NT2/D1 (cell line): ENCODE measurements around the gene PRKAR2B.
"Not testable (repeated sequence)": the region's sequence is repeated elsewhere in the genome, so short reads cannot be mapped to it uniquely, and the experiment has no call there.

Experiments
- SUZ12 ChIP-seq: IDR thresholded peaks from 2 replicates; pipeline ENCODE4 v1.6.1; 2011; ENCODE audit not compliant: insufficient read length, insufficient read depth; ENCODE audit errors: extremely low read depth
- YY1 ChIP-seq: IDR thresholded peaks from 2 replicates; pipeline ENCODE4 v1.6.1; 2011; ENCODE audit not compliant: insufficient read length, insufficient read depth

DNA sequence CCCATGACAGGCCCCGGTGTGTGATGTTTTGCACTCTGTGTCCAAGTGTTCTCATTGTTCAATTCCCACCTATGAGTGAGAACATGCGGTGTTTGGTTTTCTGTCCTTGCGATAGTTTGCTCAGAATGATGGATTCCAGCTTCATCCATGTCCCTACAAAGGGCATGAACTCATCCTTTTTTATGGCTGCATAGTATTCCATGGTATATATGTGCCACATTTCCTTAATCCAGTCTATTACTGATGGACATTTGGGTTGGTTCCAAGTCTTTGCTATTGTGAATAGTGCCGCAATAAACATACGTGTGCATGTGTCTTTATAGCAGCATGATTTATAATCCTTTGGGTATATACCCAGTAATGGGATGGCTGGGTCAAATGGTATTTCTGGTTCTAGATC, 49.2 kb downstream of the PRKAR2B start:
- not testable (repeated sequence) for TF ChIP-seq SUZ12, YY1
